ENCODE measurements around the gene CNOT1.

The CNOT1 gene

DNA sequence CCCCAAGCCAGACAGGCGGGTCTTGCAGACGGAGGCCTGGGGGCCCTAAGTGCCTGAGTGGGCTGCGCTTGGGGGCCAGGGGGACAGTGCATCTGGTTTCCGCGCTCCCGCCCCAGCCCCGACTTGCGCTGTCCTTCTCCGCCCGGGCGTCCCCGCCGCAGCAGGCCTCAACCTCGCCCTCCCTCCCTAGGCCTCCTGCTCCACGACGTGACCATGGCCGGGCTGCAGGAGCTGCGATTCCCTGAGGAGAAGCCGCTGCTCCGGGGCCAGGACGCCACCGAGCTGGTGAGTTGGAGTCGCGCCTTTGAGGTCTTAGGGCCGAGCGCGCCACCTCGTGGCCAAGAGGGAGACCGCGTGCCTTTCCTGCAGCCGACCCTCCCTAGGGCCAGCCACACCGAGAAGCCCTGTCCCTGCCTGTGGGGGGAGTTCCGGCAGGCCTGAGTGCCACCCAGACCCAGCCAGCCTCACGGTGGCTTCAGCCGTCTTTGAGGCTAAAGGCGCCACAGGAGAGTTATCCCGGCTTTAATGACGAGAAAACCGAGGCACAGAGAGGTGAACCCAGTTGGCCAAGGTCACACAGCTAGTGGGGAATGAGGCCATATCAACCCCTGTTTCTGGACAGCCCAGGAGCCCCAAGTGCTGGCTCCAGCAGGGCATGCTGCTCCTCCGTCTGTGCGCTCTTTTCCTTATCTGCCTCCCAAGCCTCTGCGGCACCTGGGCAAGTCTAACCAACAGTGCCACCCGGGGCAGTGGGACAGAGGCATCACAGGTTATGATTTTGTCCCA, 141.9 kb downstream of the CNOT1 start:
- H3K27me3 ChIP-seq (ENCODE audit: control insufficient read depth in 1 of 2, insufficient read depth in 2 of 2, low read length in 2 of 2): no peaks in the 10 kb centered on the region
- H3K27ac ChIP-seq (ENCODE audit: low read depth, low read length): no peak overlapping the region
- H3K36me3 ChIP-seq (ENCODE audit: control insufficient read depth in 1 of 2, insufficient read depth in 2 of 2, low read length in 2 of 2): no peaks in the 10 kb centered on the region
- H3K9me3 ChIP-seq (ENCODE audit: control insufficient read depth in 1 of 2, low read length in 2 of 2): no peaks in the 10 kb centered on the region
- H3K4me3 ChIP-seq (ENCODE audit: low read depth in 1 of 2, low read length in 2 of 2): no peak overlapping the region
- no peaks in the 10 kb centered on the region for H3K4me1 ChIP-seq (ENCODE audit: control insufficient read depth in 1 of 2, insufficient read depth in 2 of 2, low read length in 2 of 2)
- H3K9ac ChIP-seq (ENCODE audit: low read depth in 1 of 2, low read length in 2 of 2): no peak overlapping the region

DNA sequence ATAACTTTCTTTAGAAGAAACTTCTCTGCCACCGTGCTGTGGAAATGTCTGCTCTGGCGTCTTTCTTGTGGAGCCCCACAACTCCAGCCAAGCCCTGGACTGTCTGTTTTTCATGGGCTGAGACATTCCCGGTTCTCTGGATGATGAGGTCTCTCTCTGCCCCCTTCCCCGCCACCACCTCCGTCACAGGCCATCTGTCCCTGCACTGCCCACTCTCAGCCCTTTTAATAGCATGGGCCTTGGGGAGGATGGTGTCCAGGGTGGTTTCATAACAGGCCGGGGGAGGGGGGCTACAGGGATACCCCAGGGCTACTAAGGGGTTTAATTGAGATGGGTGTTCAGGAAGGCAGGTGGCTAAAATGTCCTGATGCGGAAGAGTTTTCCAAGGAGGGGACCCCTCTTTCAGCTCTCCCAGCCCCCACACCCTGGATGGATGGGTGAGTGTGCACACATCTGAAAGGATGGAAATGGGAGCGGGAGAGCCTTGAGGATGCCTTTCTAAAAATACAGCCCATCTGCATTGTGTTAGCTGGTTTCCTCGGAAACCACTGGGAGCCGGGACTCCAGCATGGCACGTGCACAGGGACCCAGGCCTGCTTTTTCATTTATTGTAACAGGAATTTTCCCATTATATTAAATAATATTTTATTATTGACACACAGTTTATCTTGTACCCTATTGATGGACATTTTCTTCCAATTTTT, 144.3 kb downstream of the CNOT1 start:
- Histone ChIP-seq H3K36me3 (ENCODE audit: control insufficient read depth in 1 of 2, insufficient read depth in 2 of 2, low read length in 2 of 2) (no peaks in the 10 kb centered on the region), H3K9ac (ENCODE audit: low read depth in 1 of 2, low read length in 2 of 2) (no peak overlapping the region), H3K4me3 (ENCODE audit: low read depth in 1 of 2, low read length in 2 of 2) (no peak overlapping the region), H3K4me1 (ENCODE audit: control insufficient read depth in 1 of 2, insufficient read depth in 2 of 2, low read length in 2 of 2) (no peaks in the 10 kb centered on the region), H3K9me3 (ENCODE audit: control insufficient read depth in 1 of 2, low read length in 2 of 2) (no peaks in the 10 kb centered on the region), H3K27me3 (ENCODE audit: control insufficient read depth in 1 of 2, insufficient read depth in 2 of 2, low read length in 2 of 2) (no peaks in the 10 kb centered on the region), H3K27ac (ENCODE audit: low read depth, low read length) (no peak overlapping the region)

DNA sequence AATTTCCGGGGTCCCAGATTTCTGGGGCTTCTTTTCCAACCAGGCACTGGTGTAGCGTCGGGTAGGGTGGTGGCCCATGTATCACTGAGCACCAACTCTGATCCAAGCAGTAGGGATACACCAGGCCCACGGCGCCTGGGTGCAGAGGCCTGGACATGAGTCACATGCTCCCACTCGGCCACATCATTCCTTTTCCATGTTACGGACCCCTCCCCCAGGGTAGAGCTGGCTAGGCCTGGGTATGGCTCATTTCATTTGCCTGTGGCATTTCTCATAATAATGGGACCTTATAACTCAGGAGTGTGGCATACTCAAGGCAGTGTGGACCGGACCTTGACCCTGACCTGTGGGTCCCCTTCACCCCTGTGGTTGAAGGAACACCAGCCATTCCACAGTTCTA, 147.7 kb downstream of the CNOT1 start:
- Histone ChIP-seq H3K4me3 (ENCODE audit: low read depth in 1 of 2, low read length in 2 of 2) (no peak overlapping the region), H3K9me3 (ENCODE audit: control insufficient read depth in 1 of 2, low read length in 2 of 2) (no peaks in the 10 kb centered on the region), H3K4me1 (ENCODE audit: control insufficient read depth in 1 of 2, insufficient read depth in 2 of 2, low read length in 2 of 2) (no peaks in the 10 kb centered on the region), H3K27ac (ENCODE audit: low read depth, low read length) (no peak overlapping the region), H3K9ac (ENCODE audit: low read depth in 1 of 2, low read length in 2 of 2) (no peak overlapping the region), H3K36me3 (ENCODE audit: control insufficient read depth in 1 of 2, insufficient read depth in 2 of 2, low read length in 2 of 2) (no peaks in the 10 kb centered on the region), H3K27me3 (ENCODE audit: control insufficient read depth in 1 of 2, insufficient read depth in 2 of 2, low read length in 2 of 2) (no peaks in the 10 kb centered on the region)

DNA sequence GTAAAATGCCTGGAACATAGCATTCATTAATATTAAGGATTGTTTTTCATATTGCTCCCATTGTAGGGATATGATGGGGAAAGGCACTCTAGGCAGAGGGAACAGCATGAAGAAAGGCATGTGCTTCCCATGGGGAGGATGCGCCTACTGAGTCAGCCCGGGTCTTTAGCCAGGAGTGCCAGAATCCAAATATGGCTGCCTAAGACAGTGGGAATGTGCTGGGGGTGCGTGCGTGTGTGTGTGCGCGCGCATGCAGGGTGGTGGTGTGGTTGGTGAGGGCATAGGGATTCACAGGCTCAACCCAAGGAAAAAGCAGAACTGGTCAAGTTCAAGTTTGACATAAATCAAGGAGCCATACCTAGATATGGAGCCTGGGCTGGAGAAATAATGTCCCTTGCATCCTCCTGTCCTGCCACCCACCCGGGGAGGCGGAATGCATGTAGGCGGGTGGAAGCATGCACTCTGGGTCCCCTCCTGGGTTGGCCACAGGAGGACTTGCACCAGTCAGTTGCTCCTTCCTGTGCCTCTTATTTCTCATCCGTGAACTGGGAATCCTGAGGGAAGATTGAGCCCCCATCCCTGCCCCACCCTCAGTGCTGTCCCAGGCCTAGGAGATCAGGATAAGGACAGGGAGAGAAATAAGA, 148.3 kb downstream of the CNOT1 start:
- Histone ChIP-seq H3K36me3 (ENCODE audit: control insufficient read depth in 1 of 2, insufficient read depth in 2 of 2, low read length in 2 of 2) (no peaks in the 10 kb centered on the region), H3K9me3 (ENCODE audit: control insufficient read depth in 1 of 2, low read length in 2 of 2) (no peaks in the 10 kb centered on the region), H3K27ac (ENCODE audit: low read depth, low read length) (no peak overlapping the region), H3K4me3 (ENCODE audit: low read depth in 1 of 2, low read length in 2 of 2) (no peak overlapping the region), H3K9ac (ENCODE audit: low read depth in 1 of 2, low read length in 2 of 2) (no peak overlapping the region), H3K27me3 (ENCODE audit: control insufficient read depth in 1 of 2, insufficient read depth in 2 of 2, low read length in 2 of 2) (no peaks in the 10 kb centered on the region), H3K4me1 (ENCODE audit: control insufficient read depth in 1 of 2, insufficient read depth in 2 of 2, low read length in 2 of 2) (no peaks in the 10 kb centered on the region)

DNA sequence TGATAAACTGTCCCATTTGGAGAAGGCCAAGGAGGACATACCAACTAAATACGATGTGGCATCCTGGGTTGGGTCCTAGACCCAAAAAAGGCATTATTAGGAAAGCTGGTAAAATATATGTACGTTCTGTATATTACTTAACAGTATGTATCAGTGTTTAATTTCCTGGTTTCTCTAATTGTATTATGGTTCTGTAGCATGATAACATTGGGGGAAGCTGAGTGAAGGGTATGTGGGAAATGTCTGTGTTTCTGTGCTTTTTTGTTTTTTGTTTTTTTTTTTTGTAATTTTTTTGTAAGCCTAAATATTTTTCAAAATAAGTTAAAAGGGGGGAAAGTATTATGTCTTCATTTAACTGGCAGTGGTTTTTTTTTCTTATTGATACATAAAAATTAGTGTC, 151.2 kb downstream of the CNOT1 start:
- Histone ChIP-seq H3K9me3 (ENCODE audit: control insufficient read depth in 1 of 2, low read length in 2 of 2) (no peaks in the 10 kb centered on the region), H3K4me1 (ENCODE audit: control insufficient read depth in 1 of 2, insufficient read depth in 2 of 2, low read length in 2 of 2) (no peaks in the 10 kb centered on the region), H3K4me3 (ENCODE audit: low read depth in 1 of 2, low read length in 2 of 2) (no peak overlapping the region), H3K9ac (ENCODE audit: low read depth in 1 of 2, low read length in 2 of 2) (no peak overlapping the region), H3K27me3 (ENCODE audit: control insufficient read depth in 1 of 2, insufficient read depth in 2 of 2, low read length in 2 of 2) (no peaks in the 10 kb centered on the region), H3K36me3 (ENCODE audit: control insufficient read depth in 1 of 2, insufficient read depth in 2 of 2, low read length in 2 of 2) (no peaks in the 10 kb centered on the region), H3K27ac (ENCODE audit: low read depth, low read length) (no peak overlapping the region)

DNA sequence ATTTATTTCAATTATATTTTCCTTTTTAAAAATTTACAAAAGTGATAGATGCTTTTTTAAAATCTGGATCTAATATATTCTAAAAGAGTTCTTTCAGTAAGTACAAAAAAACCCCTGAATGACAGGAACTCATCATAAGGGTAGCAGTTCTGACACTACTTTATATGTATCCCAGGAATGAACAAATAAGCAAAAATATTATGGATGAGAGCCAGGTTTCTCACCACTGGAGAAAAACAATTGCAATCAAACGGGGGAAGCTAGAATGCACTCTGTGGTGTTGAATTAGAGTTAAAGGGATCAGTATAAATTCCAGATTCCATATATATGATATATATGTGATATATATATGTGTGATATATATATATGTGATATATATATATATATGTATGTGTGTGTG, 152.8 kb downstream of the CNOT1 start:
- Histone ChIP-seq H3K27ac (ENCODE audit: low read depth, low read length) (no peak overlapping the region), H3K36me3 (ENCODE audit: control insufficient read depth in 1 of 2, insufficient read depth in 2 of 2, low read length in 2 of 2) (no peaks in the 10 kb centered on the region), H3K4me1 (ENCODE audit: control insufficient read depth in 1 of 2, insufficient read depth in 2 of 2, low read length in 2 of 2) (no peaks in the 10 kb centered on the region), H3K9ac (ENCODE audit: low read depth in 1 of 2, low read length in 2 of 2) (no peak overlapping the region), H3K4me3 (ENCODE audit: low read depth in 1 of 2, low read length in 2 of 2) (no peak overlapping the region), H3K9me3 (ENCODE audit: control insufficient read depth in 1 of 2, low read length in 2 of 2) (no peaks in the 10 kb centered on the region), H3K27me3 (ENCODE audit: control insufficient read depth in 1 of 2, insufficient read depth in 2 of 2, low read length in 2 of 2) (no peaks in the 10 kb centered on the region)

DNA sequence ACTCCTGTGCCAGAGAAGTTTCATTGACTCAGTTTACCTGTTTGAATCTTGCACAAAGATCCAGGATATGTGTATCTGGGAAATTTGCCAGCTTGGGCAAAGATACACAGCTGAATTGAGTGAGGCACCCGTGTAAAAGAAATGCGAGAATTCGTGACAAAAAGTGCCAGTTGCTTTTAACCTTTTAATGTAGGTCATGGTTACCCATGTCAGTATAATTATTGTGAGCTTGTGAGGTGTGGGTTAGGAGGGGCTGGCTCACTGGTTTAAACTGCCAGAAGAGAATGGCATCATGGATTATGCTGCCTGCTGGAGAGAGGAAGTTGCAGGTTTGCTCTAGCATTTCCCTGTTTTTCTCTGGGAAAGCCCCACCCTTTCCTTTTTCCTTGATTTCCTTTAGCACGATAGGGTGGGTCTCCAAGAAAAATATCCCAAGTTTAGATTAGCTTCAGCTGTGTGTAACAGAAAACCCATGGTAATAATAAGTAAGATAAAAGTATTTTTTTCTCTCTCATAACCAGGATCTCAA, 154.5 kb downstream of the CNOT1 start:
- no peak overlapping the region for H3K4me3 ChIP-seq (ENCODE audit: low read depth in 1 of 2, low read length in 2 of 2)
- H3K4me1 ChIP-seq (ENCODE audit: control insufficient read depth in 1 of 2, insufficient read depth in 2 of 2, low read length in 2 of 2): no peaks in the 10 kb centered on the region
- H3K9me3 ChIP-seq (ENCODE audit: control insufficient read depth in 1 of 2, low read length in 2 of 2): no peaks in the 10 kb centered on the region
- no peaks in the 10 kb centered on the region for H3K36me3 ChIP-seq (ENCODE audit: control insufficient read depth in 1 of 2, insufficient read depth in 2 of 2, low read length in 2 of 2)
- H3K27me3 ChIP-seq (ENCODE audit: control insufficient read depth in 1 of 2, insufficient read depth in 2 of 2, low read length in 2 of 2): no peaks in the 10 kb centered on the region
- no peak overlapping the region for H3K9ac ChIP-seq (ENCODE audit: low read depth in 1 of 2, low read length in 2 of 2)
- H3K27ac ChIP-seq (ENCODE audit: low read depth, low read length): no peak overlapping the region

DNA sequence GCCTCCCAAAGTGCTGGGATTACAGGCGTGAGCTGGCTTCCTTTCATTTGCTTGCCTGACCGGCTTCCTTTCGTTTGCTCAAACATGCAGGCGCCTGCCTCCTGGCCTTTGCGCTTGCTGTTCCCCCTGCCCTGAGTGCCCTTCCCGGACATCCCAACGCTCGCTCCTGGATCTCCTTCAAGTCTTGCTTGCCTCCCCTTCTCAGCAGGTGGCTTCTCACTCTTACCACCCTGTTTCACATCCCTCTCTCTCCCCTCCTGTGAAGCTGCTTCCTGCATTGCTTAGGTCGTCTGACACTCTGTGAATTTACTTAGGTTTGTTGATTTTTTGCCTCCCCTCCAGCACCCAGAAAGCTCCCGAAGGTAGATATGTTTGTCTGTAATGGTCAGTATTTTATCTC, 155.3 kb downstream of the CNOT1 start:
- Histone ChIP-seq H3K9me3 (ENCODE audit: control insufficient read depth in 1 of 2, low read length in 2 of 2) (no peaks in the 10 kb centered on the region), H3K27me3 (ENCODE audit: control insufficient read depth in 1 of 2, insufficient read depth in 2 of 2, low read length in 2 of 2) (no peaks in the 10 kb centered on the region), H3K4me3 (ENCODE audit: low read depth in 1 of 2, low read length in 2 of 2) (no peak overlapping the region), H3K27ac (ENCODE audit: low read depth, low read length) (no peak overlapping the region), H3K9ac (ENCODE audit: low read depth in 1 of 2, low read length in 2 of 2) (no peak overlapping the region), H3K36me3 (ENCODE audit: control insufficient read depth in 1 of 2, insufficient read depth in 2 of 2, low read length in 2 of 2) (no peaks in the 10 kb centered on the region), H3K4me1 (ENCODE audit: control insufficient read depth in 1 of 2, insufficient read depth in 2 of 2, low read length in 2 of 2) (no peaks in the 10 kb centered on the region)

DNA sequence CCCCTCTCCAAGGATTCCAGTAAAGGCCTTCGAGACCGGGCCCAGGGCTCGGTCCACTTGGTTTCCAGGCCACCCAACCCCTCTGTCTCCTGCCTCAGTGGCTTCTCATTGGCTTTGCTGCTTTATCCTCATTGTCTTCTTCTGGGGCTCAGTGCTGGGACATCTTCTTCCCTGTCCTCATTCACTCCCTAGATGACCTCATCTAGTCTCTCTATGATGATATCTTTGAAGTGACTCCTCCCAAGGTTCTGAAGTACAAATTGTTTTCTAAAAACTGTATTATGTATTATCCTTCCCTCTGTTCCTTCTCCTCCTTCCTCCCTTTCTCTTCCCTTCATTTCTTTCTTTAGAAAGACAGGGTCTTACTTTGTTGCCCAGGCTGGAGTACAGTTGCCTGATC, 156.8 kb downstream of the CNOT1 start:
- no peaks in the 10 kb centered on the region for H3K36me3 ChIP-seq (ENCODE audit: control insufficient read depth in 1 of 2, insufficient read depth in 2 of 2, low read length in 2 of 2)
- H3K9me3 ChIP-seq (ENCODE audit: control insufficient read depth in 1 of 2, low read length in 2 of 2): no peaks in the 10 kb centered on the region
- no peak overlapping the region for H3K9ac ChIP-seq (ENCODE audit: low read depth in 1 of 2, low read length in 2 of 2)
- H3K27me3 ChIP-seq (ENCODE audit: control insufficient read depth in 1 of 2, insufficient read depth in 2 of 2, low read length in 2 of 2): peaks cover 5 to 6% of the 10 kb centered on the region in 2 donors
- H3K4me1 ChIP-seq (ENCODE audit: control insufficient read depth in 1 of 2, insufficient read depth in 2 of 2, low read length in 2 of 2): no peaks in the 10 kb centered on the region
- H3K4me3 ChIP-seq (ENCODE audit: low read depth in 1 of 2, low read length in 2 of 2): no peak overlapping the region
- H3K27ac ChIP-seq (ENCODE audit: low read depth, low read length): no peak overlapping the region

DNA sequence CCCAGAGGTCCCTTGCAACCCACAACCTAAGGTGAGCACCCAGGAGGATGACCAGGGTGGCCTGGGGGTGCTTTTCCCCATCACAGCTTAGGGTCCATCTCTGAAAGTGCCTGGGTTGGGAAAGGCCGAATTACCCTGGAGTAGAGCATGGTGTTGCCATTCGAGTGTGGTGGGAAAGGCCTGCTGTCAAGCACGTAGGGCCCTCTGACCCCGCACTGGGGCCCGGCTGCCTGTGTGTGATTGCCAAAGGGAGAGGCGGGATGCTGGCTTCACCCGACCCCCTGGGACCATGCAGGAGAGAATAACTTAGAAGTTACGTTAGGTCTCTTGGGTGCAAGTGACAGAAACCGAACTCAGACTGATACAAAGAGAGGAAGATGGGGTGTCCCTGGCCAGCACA, 157.4 kb downstream of the CNOT1 start:
- Histone ChIP-seq H3K27ac (ENCODE audit: low read depth, low read length) (no peak overlapping the region), H3K4me3 (ENCODE audit: low read depth in 1 of 2, low read length in 2 of 2) (no peak overlapping the region), H3K9ac (ENCODE audit: low read depth in 1 of 2, low read length in 2 of 2) (no peak overlapping the region), H3K27me3 (ENCODE audit: control insufficient read depth in 1 of 2, insufficient read depth in 2 of 2, low read length in 2 of 2) (peaks cover 6 to 10% of the 10 kb centered on the region in 2 donors), H3K9me3 (ENCODE audit: control insufficient read depth in 1 of 2, low read length in 2 of 2) (no peaks in the 10 kb centered on the region), H3K4me1 (ENCODE audit: control insufficient read depth in 1 of 2, insufficient read depth in 2 of 2, low read length in 2 of 2) (no peaks in the 10 kb centered on the region), H3K36me3 (ENCODE audit: control insufficient read depth in 1 of 2, insufficient read depth in 2 of 2, low read length in 2 of 2) (no peaks in the 10 kb centered on the region)

All from duodenal mucosa (tissue), 2 donors.